ENCODE data around the gene PIK3R5.

PIK3R5 gene

DNA sequence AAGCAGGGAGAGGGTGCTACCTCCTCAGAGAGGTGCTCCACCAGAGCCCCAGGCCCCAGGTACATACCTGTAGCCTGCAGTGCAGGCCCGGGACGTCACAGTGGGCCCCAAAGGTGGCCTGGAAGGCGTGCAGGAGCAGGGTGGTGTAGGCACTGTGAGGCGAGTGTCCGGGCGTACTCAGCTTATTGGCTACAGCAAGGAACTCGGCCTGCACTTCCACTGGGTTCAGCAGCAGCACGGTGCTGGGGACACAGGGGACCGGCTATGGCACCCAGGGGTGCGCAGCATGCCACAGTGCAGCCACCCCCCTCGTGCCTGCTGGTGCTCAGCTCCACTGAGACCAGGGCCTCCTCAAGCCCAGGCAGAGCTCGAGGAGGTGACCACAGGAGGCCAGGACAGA lies 74.8 kb downstream of the PIK3R5 start:
- Histone ChIP-seq H3K36me3 (ENCODE audit: insufficient read depth) (no peaks in the 10 kb centered on the region), H3K4me2 (no peak overlapping the region), H4K20me1 (ENCODE audit: insufficient read depth) (no peaks in the 10 kb centered on the region), H3K4me1 (ENCODE audit: low read depth, poor library complexity, severe bottlenecking) (no peaks in the 10 kb centered on the region), H3K79me2 (ENCODE audit: insufficient read depth, low read depth) (no peaks in the 10 kb centered on the region), H3K4me3 (IDR thresholded peaks at IDR 0.05; ENCODE audit: insufficient read depth, low read depth, low read length) (no peak overlapping the region), H2AFZ (ENCODE audit: low read depth) (no peak overlapping the region), H3K9ac (no peak overlapping the region), H3K27me3 (ENCODE audit: insufficient read depth, low read depth) (no peaks in the 10 kb centered on the region), H3K27ac (no peak overlapping the region)
- TF ChIP-seq, protein P1, sequence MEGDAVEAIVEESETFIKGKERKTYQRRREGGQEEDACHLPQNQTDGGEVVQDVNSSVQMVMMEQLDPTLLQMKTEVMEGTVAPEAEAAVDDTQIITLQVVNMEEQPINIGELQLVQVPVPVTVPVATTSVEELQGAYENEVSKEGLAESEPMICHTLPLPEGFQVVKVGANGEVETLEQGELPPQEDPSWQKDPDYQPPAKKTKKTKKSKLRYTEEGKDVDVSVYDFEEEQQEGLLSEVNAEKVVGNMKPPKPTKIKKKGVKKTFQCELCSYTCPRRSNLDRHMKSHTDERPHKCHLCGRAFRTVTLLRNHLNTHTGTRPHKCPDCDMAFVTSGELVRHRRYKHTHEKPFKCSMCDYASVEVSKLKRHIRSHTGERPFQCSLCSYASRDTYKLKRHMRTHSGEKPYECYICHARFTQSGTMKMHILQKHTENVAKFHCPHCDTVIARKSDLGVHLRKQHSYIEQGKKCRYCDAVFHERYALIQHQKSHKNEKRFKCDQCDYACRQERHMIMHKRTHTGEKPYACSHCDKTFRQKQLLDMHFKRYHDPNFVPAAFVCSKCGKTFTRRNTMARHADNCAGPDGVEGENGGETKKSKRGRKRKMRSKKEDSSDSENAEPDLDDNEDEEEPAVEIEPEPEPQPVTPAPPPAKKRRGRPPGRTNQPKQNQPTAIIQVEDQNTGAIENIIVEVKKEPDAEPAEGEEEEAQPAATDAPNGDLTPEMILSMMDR (conservative IDR thresholded peaks at IDR 0.05; ENCODE audit: low read depth, low read length) = no peak

DNA sequence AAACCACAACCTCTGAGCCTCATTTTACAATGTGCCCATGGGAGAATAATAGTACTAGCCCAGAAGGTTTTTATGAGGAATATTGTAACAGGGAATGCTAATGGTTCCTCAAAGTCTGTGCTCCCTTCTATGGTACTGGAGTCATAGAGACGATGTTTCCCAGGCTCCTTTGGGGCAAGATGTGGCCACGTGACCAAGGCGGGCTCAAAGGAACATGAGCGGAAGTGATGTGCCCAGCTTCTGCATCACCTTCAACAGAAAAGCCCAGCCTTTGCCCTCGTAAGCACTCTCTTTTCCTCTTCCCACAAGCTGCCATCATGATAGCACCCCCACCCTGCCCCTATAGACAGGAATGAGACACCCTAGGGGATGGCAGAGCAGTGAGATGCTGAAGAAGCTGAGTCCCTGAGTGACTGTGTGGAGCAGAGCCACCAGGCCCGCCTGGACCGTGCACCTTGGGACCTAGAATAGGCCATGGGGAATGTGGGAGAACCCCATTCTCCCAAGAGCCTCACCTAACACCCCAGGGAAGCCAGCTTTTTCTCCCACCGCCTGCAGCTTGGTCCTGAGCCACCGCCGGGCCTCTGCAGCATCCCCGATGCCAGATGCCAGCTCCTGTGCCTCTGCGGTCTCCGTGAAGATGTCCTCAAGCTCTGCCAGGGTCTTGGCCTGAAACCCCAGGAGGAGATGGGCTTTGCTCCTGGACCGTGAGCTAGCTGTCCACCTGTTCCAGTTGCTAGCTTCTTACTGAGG lies 75.9 kb downstream of the PIK3R5 start:
- H3K27me3 ChIP-seq (ENCODE audit: insufficient read depth, low read depth) = no peaks in the 10 kb centered on the region
- no peak overlapping the region for H3K4me3 ChIP-seq (IDR thresholded peaks at IDR 0.05; ENCODE audit: insufficient read depth, low read depth, low read length)
- H4K20me1 ChIP-seq (ENCODE audit: insufficient read depth) = no peaks in the 10 kb centered on the region
- no peaks in the 10 kb centered on the region for H3K4me1 ChIP-seq (ENCODE audit: low read depth, poor library complexity, severe bottlenecking)
- H3K9ac ChIP-seq = no peak overlapping the region
- no peak overlapping the region for H3K27ac ChIP-seq
- no peak overlapping the region for H2AFZ ChIP-seq (ENCODE audit: low read depth)
- H3K36me3 ChIP-seq (ENCODE audit: insufficient read depth) = no peaks in the 10 kb centered on the region
- TF ChIP-seq, protein P1 (conservative IDR thresholded peaks at IDR 0.05; ENCODE audit: low read depth, low read length) = no peak
- H3K4me2 ChIP-seq = no peak overlapping the region
- H3K79me2 ChIP-seq (ENCODE audit: insufficient read depth, low read depth) = no peaks in the 10 kb centered on the region

DNA sequence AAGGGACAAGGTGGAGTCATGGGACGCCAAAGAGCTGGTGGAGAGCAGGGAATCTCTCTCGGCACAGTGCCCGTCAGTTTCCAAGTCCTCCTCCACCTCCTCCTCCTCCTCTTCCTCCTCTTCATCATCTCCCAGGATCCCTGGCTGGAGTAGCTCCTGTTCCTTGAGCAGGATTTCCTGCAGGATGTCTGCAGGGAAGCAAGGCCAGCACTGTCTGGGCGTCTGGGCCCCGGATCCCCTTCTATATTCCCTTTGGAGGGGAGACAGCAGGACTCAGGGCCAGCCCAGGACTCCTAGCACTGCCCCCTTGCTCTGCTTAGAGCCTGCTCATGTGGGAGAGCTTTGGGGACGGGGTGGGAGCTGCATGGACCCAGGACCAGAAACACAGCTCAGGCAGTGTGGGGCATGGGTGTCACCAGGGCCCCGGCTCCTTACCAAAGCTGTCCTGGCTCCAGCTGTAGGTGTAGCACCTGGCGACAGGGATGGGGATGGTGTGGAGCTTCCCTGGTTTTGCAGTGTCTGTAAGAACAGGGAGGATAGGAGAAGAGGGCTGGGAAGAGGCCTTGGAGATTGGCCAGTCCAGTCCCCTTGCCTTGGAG lies 76.7 kb downstream of the PIK3R5 start:
- no peaks in the 10 kb centered on the region for H3K36me3 ChIP-seq (ENCODE audit: insufficient read depth)
- H2AFZ ChIP-seq (ENCODE audit: low read depth) = no peak overlapping the region
- no peaks in the 10 kb centered on the region for H3K27me3 ChIP-seq (ENCODE audit: insufficient read depth, low read depth)
- no peaks in the 10 kb centered on the region for H3K79me2 ChIP-seq (ENCODE audit: insufficient read depth, low read depth)
- TF ChIP-seq, protein P1 (conservative IDR thresholded peaks at IDR 0.05; ENCODE audit: low read depth, low read length) = no peak
- H3K27ac ChIP-seq = no peak overlapping the region
- H3K4me1 ChIP-seq (ENCODE audit: low read depth, poor library complexity, severe bottlenecking) = no peaks in the 10 kb centered on the region
- H3K4me3 ChIP-seq (IDR thresholded peaks at IDR 0.05; ENCODE audit: insufficient read depth, low read depth, low read length) = no peak overlapping the region
- H3K9ac ChIP-seq = no peak overlapping the region
- no peak overlapping the region for H3K4me2 ChIP-seq
- H4K20me1 ChIP-seq (ENCODE audit: insufficient read depth) = no peaks in the 10 kb centered on the region

DNA sequence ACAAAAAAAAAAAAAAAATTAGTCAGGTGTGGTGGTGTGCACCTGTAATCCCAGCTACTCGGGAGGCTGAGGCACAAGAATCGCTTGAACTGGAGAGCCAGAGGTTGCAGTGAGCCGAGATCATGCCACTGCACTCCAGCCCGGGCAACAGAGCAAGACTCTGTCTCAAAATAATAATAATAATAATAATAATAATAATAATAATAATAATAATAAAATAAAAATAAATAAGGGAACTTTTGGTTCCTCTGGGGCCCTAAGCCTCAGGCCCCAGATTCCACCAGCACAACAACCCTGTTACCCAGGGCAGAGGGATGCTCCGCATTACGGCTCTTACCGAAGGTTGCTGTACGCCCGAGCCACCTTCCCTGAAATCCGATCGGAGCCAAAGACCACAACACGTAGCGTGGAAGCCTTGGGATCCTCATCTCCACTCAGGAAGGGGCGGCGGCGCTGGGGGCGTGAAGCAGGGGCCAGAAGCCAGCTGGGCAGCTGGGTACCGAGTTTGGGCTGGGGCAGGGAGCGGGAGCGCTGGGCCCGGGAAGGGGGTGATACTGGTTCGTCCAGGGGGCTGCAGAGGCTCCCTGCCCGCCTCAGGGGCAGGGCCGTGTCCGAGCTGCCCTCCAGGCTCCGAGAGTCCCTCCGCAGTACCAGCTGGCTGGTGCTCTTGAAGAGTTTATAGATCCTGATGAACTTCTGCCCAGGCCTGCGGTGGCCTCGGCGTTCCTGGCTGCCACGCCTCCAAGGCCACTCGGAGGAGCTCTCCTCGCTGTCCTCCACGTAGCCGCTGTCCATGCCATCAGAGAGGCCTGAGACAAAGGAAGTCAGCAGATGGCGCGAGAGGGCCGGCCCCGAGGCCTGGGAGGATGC lies 77.4 kb downstream of the PIK3R5 start:
- TF ChIP-seq, protein P1 (conservative IDR thresholded peaks at IDR 0.05; ENCODE audit: low read depth, low read length) = no peak
- H4K20me1 ChIP-seq (ENCODE audit: insufficient read depth) = no peaks in the 10 kb centered on the region
- no peak overlapping the region for H3K9ac ChIP-seq
- H3K4me1 ChIP-seq (ENCODE audit: low read depth, poor library complexity, severe bottlenecking) = no peaks in the 10 kb centered on the region
- H3K27me3 ChIP-seq (ENCODE audit: insufficient read depth, low read depth) = no peaks in the 10 kb centered on the region
- no peaks in the 10 kb centered on the region for H3K36me3 ChIP-seq (ENCODE audit: insufficient read depth)
- no peak overlapping the region for H3K27ac ChIP-seq
- H3K4me2 ChIP-seq = no peak overlapping the region
- no peak overlapping the region for H2AFZ ChIP-seq (ENCODE audit: low read depth)
- no peaks in the 10 kb centered on the region for H3K79me2 ChIP-seq (ENCODE audit: insufficient read depth, low read depth)
- no peak overlapping the region for H3K4me3 ChIP-seq (IDR thresholded peaks at IDR 0.05; ENCODE audit: insufficient read depth, low read depth, low read length)

Measured in KMS-11 (cell line).